IMR-90 (cell line): Measurements from ENCODE around the gene NRIP3. TPM values are rescaled to one million over a fixed set of nuclear protein-coding genes. Genes with fewer than 3 reads are reported as not detected.

ENCODE experiments used
- ATAC-seq: fragments of 200-7000 bp; cut with Tn5 transposase; 2 replicates; pipeline ENCODE4 v1.9.1; 2020; ENCODE audit warnings: low read depth, mild to moderate bottlenecking, moderate library complexity
- BruUV-seq: library from RNA; stranded (reverse); fragments of 400-500 nt; replicated peaks from 2 replicates; lab custom pipeline; 2021; lab: Mats Ljungman, UMichigan
- CTCF ChIA-PET: fragments of 300-600 bp; formaldehyde crosslinking; extraction: SDS; loops from one replicate; lab custom pipeline; 2021; ENCODE audit warnings: antibody characterized with exemption; lab: Yijun Ruan, JAX
- POLR2A ChIA-PET: fragments of 300-600 bp; sonication (Branson Sonifier 250); formaldehyde crosslinking; loops from one replicate; lab custom pipeline; 2022; ENCODE audit warnings: antibody characterized with exemption; ENCODE audit not compliant: unreplicated experiment; lab: Charles Lee
- DNase-seq: peaks from one replicate; pipeline ENCODE4 v3.0.0; 2013
- H2AFZ ChIP-seq: replicated peaks from 2 replicates; pipeline ENCODE3; 2013; ENCODE audit warnings: low read length, mild to moderate bottlenecking; ENCODE audit not compliant: poor library complexity
- H2AK5ac ChIP-seq: 2 replicates; pipeline ENCODE4 v1.6.1; 2013; ENCODE audit warnings: low read depth, low read length, inconsistent platforms
- H2AK9ac ChIP-seq: replicated peaks from 2 replicates; pipeline ENCODE3; 2013; ENCODE audit warnings: mild to moderate bottlenecking, low read depth, low read length, moderate library complexity; ENCODE audit not compliant: poor library complexity
- H2BK120ac ChIP-seq: 2 replicates; pipeline ENCODE4 v1.6.1; 2013; ENCODE audit warnings: low read depth, low read length, inconsistent platforms
- H2BK15ac ChIP-seq: 3 replicates; pipeline ENCODE4 v1.6.1; 2013; ENCODE audit warnings: low read depth, low read length, inconsistent platforms
- H2BK20ac ChIP-seq: 2 replicates; pipeline ENCODE4 v1.6.1; 2013; ENCODE audit warnings: low read depth, mild to moderate bottlenecking, inconsistent platforms, low read length, moderate library complexity
- H2BK5ac ChIP-seq: 2 replicates; pipeline ENCODE4 v1.6.1; 2013; ENCODE audit warnings: mild to moderate bottlenecking, low read depth, low read length, inconsistent platforms; ENCODE audit not compliant: poor library complexity, severe bottlenecking
- H3K14ac ChIP-seq: replicated peaks from 2 replicates; pipeline ENCODE4 v1.6.1; 2013; ENCODE audit warnings: low read depth, low read length, inconsistent platforms
- H3K18ac ChIP-seq: 2 replicates; pipeline ENCODE4 v1.6.1; 2013; ENCODE audit warnings: low read depth, low read length, control low read depth
- H3K23ac ChIP-seq: 2 replicates; pipeline ENCODE4 v1.6.1; 2013; ENCODE audit warnings: low read depth, low read length, inconsistent platforms
- H3K27ac ChIP-seq: 2 replicates; pipeline ENCODE4 v1.5.1; 2013; ENCODE audit warnings: mild to moderate bottlenecking, control low read depth, low read length; ENCODE audit not compliant: insufficient read depth
- H3K27me3 ChIP-seq: 2 replicates; pipeline ENCODE4 v1.6.1; 2013; ENCODE audit warnings: low read length; ENCODE audit not compliant: control insufficient read depth, insufficient read depth
- H3K36me3 ChIP-seq: 2 replicates; pipeline ENCODE4 v1.6.1; 2013; ENCODE audit warnings: low read length, mixed read lengths; ENCODE audit not compliant: control insufficient read depth, insufficient read depth
- H3K4ac ChIP-seq: 2 replicates; pipeline ENCODE4 v1.6.1; 2013; ENCODE audit warnings: low read depth, low read length, inconsistent platforms
- H3K4me1 ChIP-seq: 2 replicates; pipeline ENCODE4 v1.6.1; 2013; ENCODE audit warnings: low read length, mixed read lengths; ENCODE audit not compliant: control insufficient read depth, insufficient read depth
- H3K4me2 ChIP-seq: 2 replicates; pipeline ENCODE4 v1.6.1; 2013; ENCODE audit warnings: low read depth, mild to moderate bottlenecking, control low read depth, low read length, moderate library complexity
- H3K4me3 ChIP-seq: 2 replicates; pipeline ENCODE4 v1.5.1; 2013; ENCODE audit warnings: low read depth, mild to moderate bottlenecking, control low read depth, low read length, moderate library complexity; ENCODE audit not compliant: insufficient read depth
- H3K56ac ChIP-seq: 2 replicates; pipeline ENCODE4 v1.6.1; 2013; ENCODE audit warnings: low read length, inconsistent platforms; ENCODE audit not compliant: insufficient read depth; ENCODE audit errors: extremely low read depth
- H3K79me1 ChIP-seq, 2 experiments: 2 replicates each; pipeline ENCODE4 v1.6.1; 2013; ENCODE audit warnings: low read length in 2 of 2, inconsistent platforms in 1 of 2, low read depth in 1 of 2
- H3K9ac ChIP-seq: 2 replicates; pipeline ENCODE4 v1.6.1; 2013; ENCODE audit warnings: low read depth, low read length, control low read depth
- H3K9me1 ChIP-seq: 2 replicates; pipeline ENCODE4 v1.6.1; 2013; ENCODE audit warnings: low read length, inconsistent platforms; ENCODE audit not compliant: insufficient read depth
- H3K9me3 ChIP-seq: 2 replicates; pipeline ENCODE4 v1.6.1; 2013; ENCODE audit warnings: low read length; ENCODE audit not compliant: control insufficient read depth, insufficient read depth
- H4K20me1 ChIP-seq: 2 replicates; pipeline ENCODE4 v1.6.1; 2013; ENCODE audit warnings: low read length, inconsistent platforms; ENCODE audit not compliant: insufficient read depth
- H4K5ac ChIP-seq: 2 replicates; pipeline ENCODE4 v1.6.1; 2013; ENCODE audit warnings: mild to moderate bottlenecking, low read depth, low read length, control low read depth
- H4K8ac ChIP-seq, 2 experiments: 2 replicates each; pipeline ENCODE4 v1.6.1; 2013; ENCODE audit warnings: low read depth in 2 of 2, low read length in 2 of 2, control low read depth in 1 of 2, inconsistent platforms in 1 of 2
- H4K91ac ChIP-seq: 2 replicates; pipeline ENCODE4 v1.6.1; 2013; ENCODE audit warnings: low read depth, low read length, inconsistent platforms; ENCODE audit not compliant: insufficient read depth
- BHLHE40 ChIP-seq: fragments of 150-350 bp; IDR thresholded peaks from 2 replicates; pipeline ENCODE4 v1.6.1; 2016; ENCODE audit warnings: mild to moderate bottlenecking, low read depth, low read length
- CEBPB ChIP-seq: IDR thresholded peaks from 2 replicates; pipeline ENCODE4 v1.6.1; 2012; ENCODE audit warnings: low read depth, low read length, improper control_type of control experiment
- CHD1 ChIP-seq: IDR thresholded peaks from 2 replicates; pipeline ENCODE4 v1.6.1; 2012; ENCODE audit warnings: low read depth, low read length, improper control_type of control experiment
- FOS ChIP-seq: fragments of 150-350 bp; IDR thresholded peaks from 2 replicates; pipeline ENCODE4 v1.6.1; 2016; ENCODE audit warnings: low read depth, low read length
- MAFK ChIP-seq: IDR thresholded peaks from 2 replicates; pipeline ENCODE4 v1.6.1; 2012; ENCODE audit warnings: low read depth, low read length, improper control_type of control experiment
- MAZ ChIP-seq: IDR thresholded peaks from 2 replicates; pipeline ENCODE4 v1.6.1; 2012; ENCODE audit warnings: low read depth, mild to moderate bottlenecking, low read length, improper control_type of control experiment, moderate library complexity, borderline replicate concordance
- POLR2A ChIP-seq: IDR thresholded peaks from 2 replicates; pipeline ENCODE4 v1.6.1; 2012; ENCODE audit warnings: mild to moderate bottlenecking, low read depth, low read length
- RAD21 ChIP-seq: IDR thresholded peaks from 2 replicates; pipeline ENCODE4 v1.6.1; 2012; ENCODE audit warnings: low read length, improper control_type of control experiment
- RCOR1 ChIP-seq: IDR thresholded peaks from 2 replicates; pipeline ENCODE4 v1.6.1; 2012; ENCODE audit warnings: mild to moderate bottlenecking, low read length, improper control_type of control experiment; ENCODE audit not compliant: insufficient replicate concordance
- RFX5 ChIP-seq: IDR thresholded peaks from 2 replicates; pipeline ENCODE4 v1.8.0; 2012; ENCODE audit warnings: low read depth, mild to moderate bottlenecking, low read length, moderate library complexity
- SMC3 ChIP-seq: fragments of 150-350 bp; IDR thresholded peaks from 2 replicates; pipeline ENCODE4 v1.6.1; 2016; ENCODE audit warnings: low read depth, mild to moderate bottlenecking, antibody characterized with exemption, low read length, moderate library complexity
- WGBS, 2 experiments: methylation state at CpG; one replicate each; pipeline versions ENCODE4 v1.1.5 to v1.1.7; 2013; ENCODE audit warnings: missing lambda C conversion rate in 2 of 2; ENCODE audit not compliant: insufficient read length in 1 of 2; ENCODE audit errors: extremely low coverage in 2 of 2; 5-methylcytosine and 5-hydroxymethylcytosine counted together
- dilution Hi-C: fragments of 300-500 bp; cut with HindIII; formaldehyde crosslinking; loops from one replicate; pipeline ENCODE4 v1.14.3; 2018; ENCODE audit warnings: low sequenced_read_pairs; ENCODE audit not compliant: unreplicated experiment
- in situ Hi-C: fragments of 300-500 bp; cut with MboI; formaldehyde crosslinking; loops from 3 replicates; pipeline ENCODE4 v1.14.3; 2019; ENCODE audit warnings: low sequenced_read_pairs, inconsistent platforms, mixed read lengths
- intact Hi-C: fragments of 100-400 bp; cut with micrococcal nuclease; formaldehyde crosslinking; loops from 2 replicates; pipeline ENCODE4 v1.10.0; 2022
- polyA plus RNA-seq, 3 experiments: library from polyadenylated mRNA; depleted of rRNA; stranded (reverse); fragments of >200 nt; gene quantifications; 2 replicates each; pipeline ENCODE4 v1.2.3, GENCODE V29; 2012; ENCODE audit warnings: low replicate concordance in 1 of 3
- total RNA-seq: library from RNA; depleted of rRNA; stranded (reverse); fragments of >200 nt; gene quantifications from 2 replicates; pipeline ENCODE4 v1.2.3, GENCODE V29; 2012
- TF ChIP-seq, protein P1 (sequence below): fragments of 150-350 bp; IDR thresholded peaks from 2 replicates; pipeline ENCODE4 v1.6.1; 2016; ENCODE audit warnings: low read depth, mild to moderate bottlenecking, low read length, moderate library complexity, borderline replicate concordance
- TF ChIP-seq, protein P2 (sequence below): fragments of 150-350 bp; IDR thresholded peaks from 2 replicates; pipeline ENCODE4 v1.6.1; 2017; ENCODE audit warnings: mild to moderate bottlenecking, antibody characterized with exemption, low read length, low read depth
- TF ChIP-seq, protein P3 (sequence below): conservative IDR thresholded peaks from 2 replicates; pipeline ENCODE4 v1.5.1; 2012; ENCODE audit warnings: mild to moderate bottlenecking, low read depth, low read length, improper control_type of control experiment

The NRIP3 gene
- total and polyA plus RNA-seq, 2 of the 4 experiments (the other 2 are of a cell fraction), result 11.5 to 43.6 TPM

DNA sequence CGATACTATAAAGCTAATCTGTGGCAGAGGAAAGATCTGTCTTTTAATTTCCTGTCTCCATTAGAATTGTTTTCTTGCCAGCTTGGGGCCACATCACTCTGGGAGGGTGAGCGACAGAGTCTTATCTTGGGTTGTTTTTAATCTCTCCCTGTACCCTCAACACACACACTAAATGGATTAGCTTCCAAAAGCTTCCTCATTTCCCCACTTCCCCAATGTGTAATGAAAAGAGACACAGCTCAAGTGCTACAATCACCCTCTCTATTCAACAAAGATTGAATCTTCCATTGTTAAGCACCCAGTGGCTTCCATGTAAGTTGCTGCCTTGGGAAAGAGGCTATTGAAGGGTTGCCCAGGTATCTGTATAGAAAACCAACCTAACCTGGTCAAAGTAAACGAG, 54.9 kb downstream of the NRIP3 start:
- Histone ChIP-seq H3K23ac (no peak overlapping the region), H2BK5ac (no peak overlapping the region), H4K20me1 (no peaks in the 10 kb centered on the region), H3K4ac (no peak overlapping the region), H2AK5ac (no peak overlapping the region), H3K14ac (no peak overlapping the region), H4K5ac (no peak overlapping the region), H3K4me3 (no peak overlapping the region), H4K91ac (no peak overlapping the region; the same call in 1 of the 2 replicates), H3K18ac (no peak overlapping the region), H3K27me3 (no peaks in the 10 kb centered on the region), H2AK9ac (no peak overlapping the region), H2AFZ (no peak overlapping the region), H2BK15ac (no peak overlapping the region), H2BK120ac (no peak overlapping the region), H3K27ac (no peak overlapping the region), H4K8ac (no peak overlapping the region), H3K56ac (no peak overlapping the region), H3K79me1 (peaks cover 0 to 4% of the 10 kb centered on the region in 2 experiments; a peak in 1 of 4 replicates), H3K36me3 (peaks cover 18% of the 10 kb centered on the region), H3K9me1 (no peaks in the 10 kb centered on the region), H3K4me2 (no peak overlapping the region), H2BK20ac (no peak overlapping the region), H3K9ac (no peak overlapping the region), H3K4me1 (peaks cover 2% of the 10 kb centered on the region), H3K9me3 (no peaks in the 10 kb centered on the region)
- no peak for ATAC-seq
- no CpG with 5 or more reads among the region's 3 CpGs for WGBS, 2 experiments
- in situ Hi-C loops (no loop called here), intact Hi-C loops (no loop called here), dilution Hi-C loops (no loop called here)
- TF ChIP-seq RCOR1 (no peak), MAZ (no peak), RAD21 (no peak), FOS (no peak), CHD1 (no peak), SMC3 (no peak), POLR2A (no peak), MAFK (no peak), BHLHE40 (no peak), CEBPB (no peak), RFX5 (no peak)
- TF ChIP-seq, protein P1, sequence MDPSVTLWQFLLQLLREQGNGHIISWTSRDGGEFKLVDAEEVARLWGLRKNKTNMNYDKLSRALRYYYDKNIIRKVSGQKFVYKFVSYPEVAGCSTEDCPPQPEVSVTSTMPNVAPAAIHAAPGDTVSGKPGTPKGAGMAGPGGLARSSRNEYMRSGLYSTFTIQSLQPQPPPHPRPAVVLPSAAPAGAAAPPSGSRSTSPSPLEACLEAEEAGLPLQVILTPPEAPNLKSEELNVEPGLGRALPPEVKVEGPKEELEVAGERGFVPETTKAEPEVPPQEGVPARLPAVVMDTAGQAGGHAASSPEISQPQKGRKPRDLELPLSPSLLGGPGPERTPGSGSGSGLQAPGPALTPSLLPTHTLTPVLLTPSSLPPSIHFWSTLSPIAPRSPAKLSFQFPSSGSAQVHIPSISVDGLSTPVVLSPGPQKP, result no peak
- TF ChIP-seq, protein P2, sequence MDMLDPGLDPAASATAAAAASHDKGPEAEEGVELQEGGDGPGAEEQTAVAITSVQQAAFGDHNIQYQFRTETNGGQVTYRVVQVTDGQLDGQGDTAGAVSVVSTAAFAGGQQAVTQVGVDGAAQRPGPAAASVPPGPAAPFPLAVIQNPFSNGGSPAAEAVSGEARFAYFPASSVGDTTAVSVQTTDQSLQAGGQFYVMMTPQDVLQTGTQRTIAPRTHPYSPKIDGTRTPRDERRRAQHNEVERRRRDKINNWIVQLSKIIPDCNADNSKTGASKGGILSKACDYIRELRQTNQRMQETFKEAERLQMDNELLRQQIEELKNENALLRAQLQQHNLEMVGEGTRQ, result no peak
- TF ChIP-seq, protein P3, sequence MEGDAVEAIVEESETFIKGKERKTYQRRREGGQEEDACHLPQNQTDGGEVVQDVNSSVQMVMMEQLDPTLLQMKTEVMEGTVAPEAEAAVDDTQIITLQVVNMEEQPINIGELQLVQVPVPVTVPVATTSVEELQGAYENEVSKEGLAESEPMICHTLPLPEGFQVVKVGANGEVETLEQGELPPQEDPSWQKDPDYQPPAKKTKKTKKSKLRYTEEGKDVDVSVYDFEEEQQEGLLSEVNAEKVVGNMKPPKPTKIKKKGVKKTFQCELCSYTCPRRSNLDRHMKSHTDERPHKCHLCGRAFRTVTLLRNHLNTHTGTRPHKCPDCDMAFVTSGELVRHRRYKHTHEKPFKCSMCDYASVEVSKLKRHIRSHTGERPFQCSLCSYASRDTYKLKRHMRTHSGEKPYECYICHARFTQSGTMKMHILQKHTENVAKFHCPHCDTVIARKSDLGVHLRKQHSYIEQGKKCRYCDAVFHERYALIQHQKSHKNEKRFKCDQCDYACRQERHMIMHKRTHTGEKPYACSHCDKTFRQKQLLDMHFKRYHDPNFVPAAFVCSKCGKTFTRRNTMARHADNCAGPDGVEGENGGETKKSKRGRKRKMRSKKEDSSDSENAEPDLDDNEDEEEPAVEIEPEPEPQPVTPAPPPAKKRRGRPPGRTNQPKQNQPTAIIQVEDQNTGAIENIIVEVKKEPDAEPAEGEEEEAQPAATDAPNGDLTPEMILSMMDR, result no peak
- no TSS peak for BruUV-seq
- ChIA-PET CTCF (interaction anchor here (0.7 to 2.8 kb wide), 5 partner anchors 11 to 299 kb away, joined by 3 to 16 read pairs (median 4); no protein-coding TSS in a partner anchor), POLR2A (no interaction called here)
- no peak for DNase-seq
